ENCODE measurements around the gene MAPK8. TPM values are rescaled to one million over a fixed set of nuclear protein-coding genes. Genes with fewer than 3 reads are reported as not detected.

MAPK8 gene
- total RNA-seq, 4 donors from 2014 or later: 35.3 to 61.9 (median 42.5) TPM

- TF ChIP-seq EP300 (IDR thresholded peaks at IDR 0.05): no peak
- no peak for TF ChIP-seq POLR2A (IDR thresholded peaks at IDR 0.05)
- TF ChIP-seq, protein P1, sequence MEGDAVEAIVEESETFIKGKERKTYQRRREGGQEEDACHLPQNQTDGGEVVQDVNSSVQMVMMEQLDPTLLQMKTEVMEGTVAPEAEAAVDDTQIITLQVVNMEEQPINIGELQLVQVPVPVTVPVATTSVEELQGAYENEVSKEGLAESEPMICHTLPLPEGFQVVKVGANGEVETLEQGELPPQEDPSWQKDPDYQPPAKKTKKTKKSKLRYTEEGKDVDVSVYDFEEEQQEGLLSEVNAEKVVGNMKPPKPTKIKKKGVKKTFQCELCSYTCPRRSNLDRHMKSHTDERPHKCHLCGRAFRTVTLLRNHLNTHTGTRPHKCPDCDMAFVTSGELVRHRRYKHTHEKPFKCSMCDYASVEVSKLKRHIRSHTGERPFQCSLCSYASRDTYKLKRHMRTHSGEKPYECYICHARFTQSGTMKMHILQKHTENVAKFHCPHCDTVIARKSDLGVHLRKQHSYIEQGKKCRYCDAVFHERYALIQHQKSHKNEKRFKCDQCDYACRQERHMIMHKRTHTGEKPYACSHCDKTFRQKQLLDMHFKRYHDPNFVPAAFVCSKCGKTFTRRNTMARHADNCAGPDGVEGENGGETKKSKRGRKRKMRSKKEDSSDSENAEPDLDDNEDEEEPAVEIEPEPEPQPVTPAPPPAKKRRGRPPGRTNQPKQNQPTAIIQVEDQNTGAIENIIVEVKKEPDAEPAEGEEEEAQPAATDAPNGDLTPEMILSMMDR (IDR thresholded peaks at IDR 0.05): no peak
- TF ChIP-seq POLR2AphosphoS5 (IDR thresholded peaks at IDR 0.05): no peak
- Histone ChIP-seq H3K4me1 (peaks cover 27% of the 10 kb centered on the region), H3K9me3 (no peaks in the 10 kb centered on the region), H3K4me3 (no peak overlapping the region), H3K27ac (no peak overlapping the region), H3K27me3 (peaks cover 9% of the 10 kb centered on the region), H3K36me3 (no peaks in the 10 kb centered on the region)
- 76% methylated on average over 4 of the region's 4 CpGs for WGBS
- DNase-seq (ENCODE audit: low spot score in 2 of 2): no peak
Measured at GRCh38 chr10:48467669-48468068, 161.2 kb downstream of the MAPK8 start.

GRCh38 chr10:48468130-48468790 lies 161.8 kb downstream of the MAPK8 start:
- 60% methylated on average over 3 of the region's 3 CpGs for WGBS
- Histone ChIP-seq H3K27ac (no peak overlapping the region), H3K36me3 (no peaks in the 10 kb centered on the region), H3K9me3 (no peaks in the 10 kb centered on the region), H3K4me1 (peaks cover 27% of the 10 kb centered on the region), H3K4me3 (no peak overlapping the region), H3K27me3 (peaks cover 9% of the 10 kb centered on the region)
- DNase-seq (ENCODE audit: low spot score in 2 of 2): no peak
- TF ChIP-seq POLR2AphosphoS5 (IDR thresholded peaks at IDR 0.05): no peak
- TF ChIP-seq POLR2A (IDR thresholded peaks at IDR 0.05): no peak
- TF ChIP-seq, protein P1 (IDR thresholded peaks at IDR 0.05): no peak
- no peak for TF ChIP-seq EP300 (IDR thresholded peaks at IDR 0.05)

- peaks cover 9% of the 10 kb centered on the region for H3K27me3 ChIP-seq
- WGBS: 33% methylated on average over 1 of the region's 3 CpGs
- no peak overlapping the region for H3K4me3 ChIP-seq
- peaks cover 27% of the 10 kb centered on the region for H3K4me1 ChIP-seq
- H3K27ac ChIP-seq: no peak overlapping the region
- TF ChIP-seq POLR2A (IDR thresholded peaks at IDR 0.05) (no peak), EP300 (IDR thresholded peaks at IDR 0.05) (no peak), POLR2AphosphoS5 (IDR thresholded peaks at IDR 0.05) (no peak)
- TF ChIP-seq, protein P1 (IDR thresholded peaks at IDR 0.05): no peak
- peak; percentile 46 to 55 for DNase-seq (ENCODE audit: low spot score in 2 of 2)
- no peaks in the 10 kb centered on the region for H3K9me3 ChIP-seq
- no peaks in the 10 kb centered on the region for H3K36me3 ChIP-seq
Measured at GRCh38 chr10:48468866-48469511, 162.5 kb downstream of the MAPK8 start.

DNA sequence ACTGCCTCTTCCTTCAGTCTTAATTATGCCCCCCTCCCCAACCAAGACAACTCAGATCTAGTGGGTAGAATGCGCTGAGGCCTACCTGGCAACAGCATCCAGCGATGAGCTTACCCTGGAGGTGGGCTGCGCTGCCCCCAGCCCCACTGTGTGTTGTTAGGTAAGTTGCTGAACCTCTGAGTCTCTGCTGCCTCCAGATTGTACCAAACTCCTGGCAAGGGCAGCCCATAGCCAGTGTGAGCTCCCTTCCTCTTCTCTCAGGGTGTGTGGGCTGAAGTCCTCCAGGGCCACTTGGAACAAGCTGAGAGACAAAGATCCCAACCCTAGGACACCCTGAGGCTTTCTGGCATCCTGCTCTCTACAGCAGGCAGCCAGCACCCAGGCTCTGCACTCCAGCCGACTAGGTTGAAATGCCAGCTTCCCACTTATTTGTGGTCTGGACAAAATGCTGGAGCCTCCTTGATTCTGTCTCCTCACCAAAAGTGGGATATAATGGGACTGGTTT lies 163.1 kb downstream of the MAPK8 start:
- Histone ChIP-seq H3K4me3 (no peak overlapping the region), H3K27ac (no peak overlapping the region), H3K27me3 (peaks cover 9% of the 10 kb centered on the region), H3K36me3 (no peaks in the 10 kb centered on the region), H3K4me1 (peaks cover 27% of the 10 kb centered on the region), H3K9me3 (no peaks in the 10 kb centered on the region)
- peak in 1 of 2 donors; percentile 59 for DNase-seq (ENCODE audit: low spot score in 2 of 2)
- no peak for TF ChIP-seq POLR2A (IDR thresholded peaks at IDR 0.05)
- TF ChIP-seq EP300 (IDR thresholded peaks at IDR 0.05): no peak
- no peak for TF ChIP-seq POLR2AphosphoS5 (IDR thresholded peaks at IDR 0.05)
- TF ChIP-seq, protein P1 (IDR thresholded peaks at IDR 0.05): no peak
- WGBS: 89% methylated on average over 3 of the region's 4 CpGs

Measured in suprapubic skin (tissue), 4 donors.